ENCODE measurements around the gene ANTXR2. TPM values are rescaled to one million over a fixed set of nuclear protein-coding genes. Genes with fewer than 3 reads are reported as not detected.

Gene ANTXR2
- total RNA-seq, 4 donors from 2014 or later = 69.6 to 139 (median 118) TPM

- H3K4me3 ChIP-seq = no peak overlapping the region
- H3K9me3 ChIP-seq = no peaks in the 10 kb centered on the region
- 94 to 95% methylated on average over 1 of the region's 1 CpG for WGBS, 2 donors
- H3K27ac ChIP-seq = peak overlapping the region in 1 of 4 donors; percentile 54
- peaks cover 0 to 39% (median 0%) of the 10 kb centered on the region in 3 donors for H3K36me3 ChIP-seq
- DNase-seq (ENCODE audit: low spot score in 2 of 2) = no peak
- H3K4me1 ChIP-seq = peaks cover 0 to 43% (median 16%) of the 10 kb centered on the region in 4 donors
- no peaks in the 10 kb centered on the region for H3K27me3 ChIP-seq
- TF ChIP-seq EP300 (IDR thresholded peaks at IDR 0.05) = no peak
- TF ChIP-seq CTCF (IDR thresholded peaks at IDR 0.05) = no peak
- no peak for TF ChIP-seq POLR2A (IDR thresholded peaks at IDR 0.05)
Measured at GRCh38 chr4:80016506-80016905, 56.5 kb downstream of the ANTXR2 start.

GRCh38 chr4:80015407-80016189, 57.4 kb downstream of the ANTXR2 start:
- H3K9me3 ChIP-seq = no peaks in the 10 kb centered on the region
- DNase-seq (ENCODE audit: low spot score in 2 of 2) = no peak
- TF ChIP-seq EP300 (IDR thresholded peaks at IDR 0.05) (no peak), POLR2A (IDR thresholded peaks at IDR 0.05) (no peak), CTCF (IDR thresholded peaks at IDR 0.05) (no peak)
- peaks cover 0 to 43% (median 16%) of the 10 kb centered on the region in 4 donors for H3K4me1 ChIP-seq
- H3K27me3 ChIP-seq = no peaks in the 10 kb centered on the region
- no peak overlapping the region for H3K4me3 ChIP-seq
- peak overlapping the region in 1 of 4 donors; percentile 8 for H3K27ac ChIP-seq
- WGBS, 2 donors = 94 to 98% methylated on average over 2 of the region's 2 CpGs
- H3K36me3 ChIP-seq = peaks cover 0 to 39% (median 0%) of the 10 kb centered on the region in 3 donors

- Histone ChIP-seq H3K4me3 (no peak overlapping the region), H3K27ac (no peak overlapping the region), H3K27me3 (no peaks in the 10 kb centered on the region), H3K9me3 (no peaks in the 10 kb centered on the region), H3K36me3 (peaks cover 0 to 31% (median 0%) of the 10 kb centered on the region in 3 donors), H3K4me1 (peaks cover 0 to 50% (median 16%) of the 10 kb centered on the region in 4 donors)
- TF ChIP-seq CTCF (IDR thresholded peaks at IDR 0.05) = no peak
- no peak for TF ChIP-seq POLR2A (IDR thresholded peaks at IDR 0.05)
- no peak for TF ChIP-seq EP300 (IDR thresholded peaks at IDR 0.05)
- 92 to 95% methylated on average over 3 of the region's 3 CpGs for WGBS, 2 donors
- no peak for DNase-seq (ENCODE audit: low spot score in 2 of 2)
Measured at GRCh38 chr4:80014531-80014930, 58.5 kb downstream of the ANTXR2 start.

GRCh38 chr4:80012291-80012690, 60.7 kb downstream of the ANTXR2 start:
- Histone ChIP-seq H3K36me3 (peaks cover 0 to 21% (median 0%) of the 10 kb centered on the region in 3 donors), H3K4me1 (peaks cover 0 to 38% (median 14%) of the 10 kb centered on the region in 4 donors), H3K27ac (peak overlapping the region in 2 of 4 donors; percentile 26 to 35), H3K27me3 (no peaks in the 10 kb centered on the region), H3K4me3 (no peak overlapping the region), H3K9me3 (no peaks in the 10 kb centered on the region)
- no peak for DNase-seq (ENCODE audit: low spot score in 2 of 2)
- 78 to 80% methylated on average over 1 of the region's 1 CpG for WGBS, 2 donors
- no peak for TF ChIP-seq CTCF (IDR thresholded peaks at IDR 0.05)
- TF ChIP-seq EP300 (IDR thresholded peaks at IDR 0.05) = no peak
- TF ChIP-seq POLR2A (IDR thresholded peaks at IDR 0.05) = no peak

- H3K27ac ChIP-seq = peak overlapping the region in 2 of 4 donors; percentile 26 to 35
Measured at GRCh38 chr4:80011636-80012236, 61.3 kb downstream of the ANTXR2 start.

More at GRCh38 chr4:80011636-80012236, 61.3 kb downstream of the ANTXR2 start:
- Histone ChIP-seq H3K27me3 (no peaks in the 10 kb centered on the region), H3K36me3 (peaks cover 0 to 24% (median 0%) of the 10 kb centered on the region in 3 donors), H3K4me1 (peaks cover 0 to 33% (median 9%) of the 10 kb centered on the region in 4 donors), H3K9me3 (no peaks in the 10 kb centered on the region), H3K4me3 (no peak overlapping the region)
- 34 to 36% methylated on average over 3 of the region's 3 CpGs for WGBS, 2 donors
- TF ChIP-seq EP300 (IDR thresholded peaks at IDR 0.05) (no peak), CTCF (IDR thresholded peaks at IDR 0.05) (no peak)
- no peak for DNase-seq (ENCODE audit: low spot score in 2 of 2)
